ENCODE measurements around the gene PITPNM3.

- TF ChIP-seq EP300 (IDR thresholded peaks at IDR 0.05; ENCODE audit: low read depth) (no peak), CTCF (IDR thresholded peaks at IDR 0.05) (no peak), POLR2A (IDR thresholded peaks at IDR 0.05) (no peak)
Observed at GRCh38 chr17:6483507-6483906, 72.8 kb downstream of the PITPNM3 start.

Measured in transverse colon (tissue), 3 donors.